Vagina (tissue), 2 donors: ENCODE data around the gene TTLL13. TPM values are rescaled to one million over a fixed set of nuclear protein-coding genes. Genes with fewer than 3 reads are reported as not detected.

Experiments
- DNase-seq, 2 donors: peaks; one replicate each; pipeline ENCODE4 v3.0.0-alpha.2; 2017; ENCODE audit errors: extremely low spot score in 2 of 2
- H3K27ac ChIP-seq: fragments of 200-600 bp; sonication (generic); one replicate; pipeline ENCODE4 v1.5.1; 2019
- H3K27me3 ChIP-seq: fragments of 200-600 bp; sonication (generic); one replicate; pipeline ENCODE4 v1.5.1; 2019
- H3K36me3 ChIP-seq, 2 donors: fragments of 200-600 bp; sonication (generic); one replicate each; pipeline ENCODE4 v1.5.1; 2017 to 2019
- H3K4me1 ChIP-seq: fragments of 200-600 bp; sonication (generic); one replicate; pipeline ENCODE4 v1.5.1; 2019
- H3K4me3 ChIP-seq, 2 donors: fragments of 200-600 bp; sonication (generic); 1 replicate in 1 of 2; 2 replicates in 1 of 2; pipeline ENCODE4 v1.5.1; 2016 to 2019
- H3K9me3 ChIP-seq: fragments of 200-600 bp; sonication (generic); one replicate; pipeline ENCODE4 v1.5.1; 2019
- CTCF ChIP-seq, 3 experiments: fragments of 450-650 bp in 2 of 3; fragments of 200-600 bp in 1 of 3; sonication (generic) in 1 of 3; IDR thresholded peaks; one replicate each; pipeline ENCODE4 v1.5.1; 2017 to 2019; ENCODE audit warnings: antibody characterized with exemption in 3 of 3, mild to moderate bottlenecking in 2 of 3, moderate library complexity in 2 of 3
- POLR2A ChIP-seq, 2 donors: fragments of 450-650 bp; IDR thresholded peaks; one replicate each; pipeline ENCODE4 v1.6.1; 2017; ENCODE audit warnings: antibody characterized with exemption in 2 of 2, mild to moderate bottlenecking in 2 of 2, moderate library complexity in 2 of 2
- POLR2AphosphoS5 ChIP-seq, 2 donors: sonication (generic); formaldehyde crosslinking; IDR thresholded peaks; one replicate each; pipeline ENCODE4 v1.9.0; 2017; ENCODE audit warnings: antibody characterized with exemption in 2 of 2, mild to moderate bottlenecking in 2 of 2, low read depth in 1 of 2; ENCODE audit not compliant: insufficient read depth in 1 of 2
- intact Hi-C: fragments of 100-400 bp; cut with DNase I; formaldehyde crosslinking; loops from one replicate; pipeline ENCODE4 v1.15.1; 2023
- total RNA-seq: library from RNA; depleted of rRNA; stranded (reverse); fragments of >200 nt; gene quantifications from one replicate; pipeline ENCODE4 v1.2.3, GENCODE V29; 2016

TTLL13 gene
- total RNA-seq, 1 donor from 2014 or later: not detected

- Histone ChIP-seq H3K27ac (peak within 1 kb of the TSS; percentile 83), H3K27me3 (no peaks in the 10 kb centered on the region), H3K4me1 (peaks cover 47% of the 10 kb centered on the region), H3K36me3 (peaks cover 0 to 20% of the 10 kb centered on the region in 2 donors), H3K4me3 (peak within 1 kb of the TSS; percentile 70 to 98), H3K9me3 (no peaks in the 10 kb centered on the region)
- intact Hi-C loops: no loop called here
- DNase-seq: no peak
- TF ChIP-seq POLR2AphosphoS5 (IDR thresholded peaks at IDR 0.05; ENCODE audit: insufficient read depth in 1 of 2, low read depth in 1 of 2) (peak in 1 of 2 donors; percentile 65), CTCF (IDR thresholded peaks at IDR 0.05) (no peak), POLR2A (IDR thresholded peaks at IDR 0.05) (peak in 1 of 2 donors; percentile 25)
These were observed 15.0 kb upstream of the TTLL13 start, which contains the start of gene GDPGP1 for GRCh38 chr15:90234096-90234988. TSS of gene GDPGP1 (plus strand) at chr15:90234209. CDS start at chr15:90240909, 6,700 bp downstream.

- H3K4me1 ChIP-seq: peaks cover 7% of the 10 kb centered on the region
- H3K9me3 ChIP-seq: no peaks in the 10 kb centered on the region
- intact Hi-C loops: no loop called here
- no peak for TF ChIP-seq POLR2A (IDR thresholded peaks at IDR 0.05)
- TF ChIP-seq CTCF (IDR thresholded peaks at IDR 0.05): no peak
- no peak for TF ChIP-seq POLR2AphosphoS5 (IDR thresholded peaks at IDR 0.05; ENCODE audit: insufficient read depth in 1 of 2, low read depth in 1 of 2)
- no peak for DNase-seq
- no peak overlapping the region for H3K27ac ChIP-seq
- no peaks in the 10 kb centered on the region for H3K27me3 ChIP-seq
- peaks cover 0 to 18% of the 10 kb centered on the region in 2 donors for H3K36me3 ChIP-seq
- H3K4me3 ChIP-seq: no peak overlapping the region
These were observed 10.0 kb upstream of the TTLL13 start for GRCh38 chr15:90239371-90239770.

GRCh38 chr15:90240856-90241255 is 8.5 kb upstream of the TTLL13 start:
- DNase-seq: no peak
- TF ChIP-seq CTCF (IDR thresholded peaks at IDR 0.05): no peak
- TF ChIP-seq POLR2A (IDR thresholded peaks at IDR 0.05): no peak
- no peak for TF ChIP-seq POLR2AphosphoS5 (IDR thresholded peaks at IDR 0.05; ENCODE audit: insufficient read depth in 1 of 2, low read depth in 1 of 2)
- Histone ChIP-seq H3K4me3 (no peak overlapping the region), H3K27ac (no peak overlapping the region), H3K9me3 (no peaks in the 10 kb centered on the region), H3K27me3 (no peaks in the 10 kb centered on the region), H3K4me1 (no peaks in the 10 kb centered on the region), H3K36me3 (peaks cover 0 to 18% of the 10 kb centered on the region in 2 donors)
- intact Hi-C loops: no loop called here

GRCh38 chr15:90241343-90242192 is 7.8 kb upstream of the TTLL13 start:
- H3K36me3 ChIP-seq: peaks cover 0 to 18% of the 10 kb centered on the region in 2 donors
- no peak for DNase-seq
- H3K27ac ChIP-seq: no peak overlapping the region
- no peak overlapping the region for H3K4me3 ChIP-seq
- no peaks in the 10 kb centered on the region for H3K4me1 ChIP-seq
- TF ChIP-seq CTCF (IDR thresholded peaks at IDR 0.05) (no peak), POLR2AphosphoS5 (IDR thresholded peaks at IDR 0.05; ENCODE audit: insufficient read depth in 1 of 2, low read depth in 1 of 2) (no peak), POLR2A (IDR thresholded peaks at IDR 0.05) (no peak)
- intact Hi-C loops: no loop called here
- H3K27me3 ChIP-seq: no peaks in the 10 kb centered on the region
- H3K9me3 ChIP-seq: no peaks in the 10 kb centered on the region
